ENCODE measurements around the gene MICALL2. TPM values are rescaled to one million over a fixed set of nuclear protein-coding genes. Genes with fewer than 3 reads are reported as not detected.

The MICALL2 gene
- total RNA-seq, 4 donors from 2014 or later, result 9.1 to 18.3 (median 14.6) TPM

DNA sequence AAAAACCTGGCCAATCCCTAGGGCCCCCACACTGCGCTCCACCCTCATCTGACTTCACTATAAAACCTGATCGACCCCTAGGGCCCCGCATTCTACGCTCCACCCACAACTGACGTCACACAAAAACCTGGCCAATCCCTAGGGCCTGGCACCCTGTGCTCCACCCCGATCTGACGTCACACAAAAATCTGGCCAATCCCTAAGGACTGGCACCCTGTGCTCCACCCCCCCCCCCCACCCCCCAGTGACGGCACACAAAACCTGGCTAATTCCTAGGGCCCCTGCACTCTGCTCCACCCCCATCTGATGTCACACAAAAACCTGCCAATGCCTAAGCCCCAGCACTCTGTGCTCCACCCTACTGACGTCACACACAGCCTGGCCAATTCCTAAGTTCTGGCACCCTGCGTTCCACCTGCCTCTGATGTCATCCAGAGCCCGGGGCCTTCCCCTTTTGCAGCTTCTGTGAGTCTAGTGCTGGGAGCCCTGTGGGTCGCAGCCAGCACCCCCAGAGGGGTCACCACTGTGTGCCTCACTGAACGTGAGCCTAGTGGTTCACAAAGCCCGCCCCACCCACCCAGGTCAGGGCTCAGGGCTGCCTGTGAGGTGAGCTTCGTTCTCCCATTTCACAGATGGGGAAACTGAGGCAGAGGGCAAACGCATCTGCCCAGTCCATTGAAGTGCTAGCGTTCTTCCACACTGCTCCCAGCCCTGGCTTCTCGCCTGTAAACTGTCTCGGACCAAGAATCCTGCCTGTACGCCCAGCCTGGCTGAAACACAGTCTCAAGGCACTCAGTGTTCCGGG, 40.6 kb downstream of the MICALL2 start:
- Histone ChIP-seq H3K27ac (replicated peaks in 1 of 4) (no peak overlapping the region), H3K36me3 (no peaks in the 10 kb centered on the region), H3K27me3 (peaks cover 0 to 94% (median 7%) of the 10 kb centered on the region in 4 donors), H3K4me1 (peaks cover 0 to 7% (median 5%) of the 10 kb centered on the region in 4 donors), H3K9me3 (no peaks in the 10 kb centered on the region), H3K4me3 (no peak overlapping the region)
- intact Hi-C loops (cut with DNase I), result loop anchor here (10.0 kb wide), 1 partner anchor 194 kb away; no protein-coding TSS in a partner anchor
- no peak for DNase-seq (ENCODE audit: extremely low spot score)
- WGBS, result 67% methylated on average over 19 of the region's 21 CpGs
- TF ChIP-seq POLR2AphosphoS5 (IDR thresholded peaks at IDR 0.05), result no peak
- TF ChIP-seq POLR2A (IDR thresholded peaks at IDR 0.05; ENCODE audit: low read depth), result no peak
- TF ChIP-seq, protein P1, sequence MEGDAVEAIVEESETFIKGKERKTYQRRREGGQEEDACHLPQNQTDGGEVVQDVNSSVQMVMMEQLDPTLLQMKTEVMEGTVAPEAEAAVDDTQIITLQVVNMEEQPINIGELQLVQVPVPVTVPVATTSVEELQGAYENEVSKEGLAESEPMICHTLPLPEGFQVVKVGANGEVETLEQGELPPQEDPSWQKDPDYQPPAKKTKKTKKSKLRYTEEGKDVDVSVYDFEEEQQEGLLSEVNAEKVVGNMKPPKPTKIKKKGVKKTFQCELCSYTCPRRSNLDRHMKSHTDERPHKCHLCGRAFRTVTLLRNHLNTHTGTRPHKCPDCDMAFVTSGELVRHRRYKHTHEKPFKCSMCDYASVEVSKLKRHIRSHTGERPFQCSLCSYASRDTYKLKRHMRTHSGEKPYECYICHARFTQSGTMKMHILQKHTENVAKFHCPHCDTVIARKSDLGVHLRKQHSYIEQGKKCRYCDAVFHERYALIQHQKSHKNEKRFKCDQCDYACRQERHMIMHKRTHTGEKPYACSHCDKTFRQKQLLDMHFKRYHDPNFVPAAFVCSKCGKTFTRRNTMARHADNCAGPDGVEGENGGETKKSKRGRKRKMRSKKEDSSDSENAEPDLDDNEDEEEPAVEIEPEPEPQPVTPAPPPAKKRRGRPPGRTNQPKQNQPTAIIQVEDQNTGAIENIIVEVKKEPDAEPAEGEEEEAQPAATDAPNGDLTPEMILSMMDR (IDR thresholded peaks at IDR 0.05), result no peak

DNA sequence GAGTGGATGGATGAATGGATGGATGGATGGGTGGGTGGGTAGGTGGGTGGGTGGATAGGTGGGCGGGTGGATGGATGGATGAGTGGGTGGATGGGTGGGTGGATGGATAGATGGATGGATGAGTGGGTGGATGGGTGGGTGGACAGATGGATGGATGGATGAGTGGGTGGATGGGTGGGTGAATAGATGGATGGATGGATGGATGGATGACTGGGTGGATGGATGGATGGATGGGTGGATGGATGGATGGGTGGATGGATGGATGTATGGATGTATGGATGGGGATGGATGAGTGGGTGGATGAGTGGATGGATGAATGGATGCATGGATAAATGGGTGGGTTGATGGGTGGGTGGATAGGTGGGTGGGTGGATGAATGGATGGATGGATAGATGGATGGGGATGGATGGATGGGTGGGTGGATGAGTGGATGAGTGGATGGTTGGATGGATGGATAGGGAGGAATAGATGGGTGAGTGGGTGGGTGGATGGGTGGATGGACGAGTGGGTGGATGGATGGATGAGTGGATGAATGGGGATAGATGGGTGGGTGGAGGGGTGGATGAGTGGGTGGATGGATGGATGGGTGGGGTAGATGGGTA, 43.8 kb downstream of the MICALL2 start:
- intact Hi-C loops (cut with DNase I), result loop anchor here (10.0 kb wide), 1 partner anchor 191 kb away; no protein-coding TSS in a partner anchor
- TF ChIP-seq POLR2AphosphoS5 (IDR thresholded peaks at IDR 0.05) (no peak), POLR2A (IDR thresholded peaks at IDR 0.05; ENCODE audit: low read depth) (no peak), EP300 (IDR thresholded peaks at IDR 0.05) (no peak)
- TF ChIP-seq, protein P1 (IDR thresholded peaks at IDR 0.05), result no peak
- Histone ChIP-seq H3K9me3 (no peaks in the 10 kb centered on the region), H3K4me1 (peaks cover 7 to 15% (median 13%) of the 10 kb centered on the region in 4 donors), H3K27ac (replicated peaks in 1 of 4) (no peak overlapping the region), H3K36me3 (no peaks in the 10 kb centered on the region), H3K4me3 (no peak overlapping the region), H3K27me3 (peaks cover 0 to 97% (median 9%) of the 10 kb centered on the region in 4 donors)
- no peak for DNase-seq (ENCODE audit: extremely low spot score)
- 90% methylated on average over 2 of the region's 2 CpGs for WGBS

DNA sequence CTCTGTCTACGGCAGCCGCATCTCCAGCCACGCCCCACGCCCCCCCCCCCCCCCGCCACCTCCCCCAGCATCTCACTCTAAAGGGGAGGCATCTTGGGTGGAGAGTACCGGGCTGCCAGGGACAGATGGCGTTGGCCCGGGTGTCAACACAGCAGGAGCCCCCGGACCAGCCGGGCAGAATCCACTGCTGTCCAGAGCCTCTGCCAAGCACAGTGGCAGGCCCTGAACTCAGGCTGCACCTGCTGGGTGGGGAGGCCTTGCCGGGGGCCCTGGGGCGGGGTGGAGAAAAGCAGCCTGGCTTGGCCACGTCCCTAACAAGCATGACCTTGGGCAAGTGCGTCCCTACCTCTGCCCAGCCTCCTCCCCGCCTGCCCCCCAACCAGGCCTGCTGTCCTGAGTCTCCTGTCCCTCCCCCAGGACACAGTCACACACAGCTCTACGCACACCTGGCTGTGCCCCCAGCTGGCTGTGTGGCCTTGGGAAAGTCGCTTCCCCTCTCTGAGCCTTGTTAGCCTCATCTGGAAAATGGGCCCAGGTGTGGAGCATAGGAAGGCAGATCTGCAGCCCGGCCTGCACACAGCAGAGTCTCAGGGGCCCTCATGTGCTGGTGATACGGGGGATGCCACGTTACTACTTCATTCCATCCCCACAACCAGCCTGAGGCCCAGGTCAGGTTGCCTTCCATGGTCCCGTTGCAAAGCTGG, 45.2 kb downstream of the MICALL2 start:
- 71% methylated on average over 7 of the region's 21 CpGs for WGBS
- H3K27ac ChIP-seq (replicated peaks in 1 of 4), result no peak overlapping the region
- peaks cover 0 to 98% (median 13%) of the 10 kb centered on the region in 4 donors for H3K27me3 ChIP-seq
- no peak for DNase-seq (ENCODE audit: extremely low spot score)
- H3K9me3 ChIP-seq, result no peaks in the 10 kb centered on the region
- no peak overlapping the region for H3K4me3 ChIP-seq
- peaks cover 7 to 15% (median 13%) of the 10 kb centered on the region in 4 donors for H3K4me1 ChIP-seq
- no peak for TF ChIP-seq EP300 (IDR thresholded peaks at IDR 0.05)
- TF ChIP-seq POLR2A (IDR thresholded peaks at IDR 0.05; ENCODE audit: low read depth), result no peak
- TF ChIP-seq, protein P1 (IDR thresholded peaks at IDR 0.05), result no peak
- TF ChIP-seq POLR2AphosphoS5 (IDR thresholded peaks at IDR 0.05), result no peak
- intact Hi-C loops (cut with DNase I), result loop anchor here (10.0 kb wide), 1 partner anchor 189 kb away; no protein-coding TSS in a partner anchor
- no peaks in the 10 kb centered on the region for H3K36me3 ChIP-seq

DNA sequence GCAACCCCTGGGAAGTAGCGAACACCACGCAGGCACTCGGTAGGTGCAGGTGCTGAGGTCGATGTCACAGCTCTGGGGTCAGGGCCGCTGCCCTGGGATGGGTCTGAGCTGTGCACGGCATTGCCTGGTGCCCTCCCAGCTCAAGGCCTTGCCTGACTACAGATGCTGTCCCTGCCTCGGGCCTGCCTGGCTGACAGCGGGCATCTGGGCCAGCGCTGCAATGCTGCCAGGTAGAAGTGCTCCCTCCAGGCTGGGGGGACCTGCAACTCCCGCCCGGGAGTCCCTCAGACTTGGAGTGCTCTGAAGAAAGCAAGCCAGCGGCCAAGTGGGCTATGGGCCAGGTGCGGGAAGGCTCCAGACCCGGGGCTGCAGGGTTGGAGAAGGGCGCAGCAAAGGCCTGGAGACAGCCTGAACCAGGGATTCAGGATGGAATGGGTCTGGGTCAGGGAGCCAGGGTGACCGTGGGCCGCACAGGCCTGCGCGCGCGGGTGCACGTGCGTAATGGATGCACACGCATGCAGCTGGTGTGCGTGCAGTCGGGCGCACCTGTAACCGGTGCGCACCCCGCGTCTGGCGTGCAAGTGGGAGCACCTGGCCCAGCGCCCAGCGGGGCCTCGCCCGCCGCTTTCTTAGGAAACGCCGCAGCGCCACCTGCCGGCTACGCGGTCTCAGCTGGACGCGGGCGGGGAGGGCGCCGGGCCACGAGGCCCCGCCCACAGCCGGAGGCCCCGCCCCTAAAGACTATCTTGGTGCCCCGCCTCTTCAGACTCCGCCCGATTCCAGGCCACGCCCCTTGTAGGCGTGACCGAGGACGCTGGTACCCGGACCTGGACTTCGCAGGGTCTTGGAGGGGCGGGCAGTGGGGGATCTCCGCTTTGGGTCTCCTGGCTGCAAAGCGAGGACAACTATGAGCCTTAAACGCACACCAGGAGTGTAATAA, 46.7 kb downstream of the MICALL2 start:
- no peaks in the 10 kb centered on the region for H3K9me3 ChIP-seq
- TF ChIP-seq POLR2AphosphoS5 (IDR thresholded peaks at IDR 0.05) (peak in 1 of 2 donors; percentile 27), POLR2A (IDR thresholded peaks at IDR 0.05; ENCODE audit: low read depth) (no peak)
- TF ChIP-seq, protein P1 (IDR thresholded peaks at IDR 0.05), result peak; percentile 74 to 84 (median 78)
- peaks cover 7 to 15% (median 13%) of the 10 kb centered on the region in 4 donors for H3K4me1 ChIP-seq
- intact Hi-C loops (cut with DNase I), result loop anchor here (10.0 kb wide), 1 partner anchor 188 kb away; no protein-coding TSS in a partner anchor
- peak overlapping the region in 2 of 4 donors; percentile 12 to 30 for H3K4me3 ChIP-seq
- WGBS, result 22% methylated on average over 28 of the region's 65 CpGs
- H3K27me3 ChIP-seq, result peaks cover 0 to 98% (median 23%) of the 10 kb centered on the region in 4 donors
- DNase-seq (ENCODE audit: extremely low spot score), result no peak
- no peaks in the 10 kb centered on the region for H3K36me3 ChIP-seq
- no peak overlapping the region for H3K27ac ChIP-seq (replicated peaks in 1 of 4)
